ENCODE data around the gene WDFY4.

Gene WDFY4

GRCh38 chr10:48932831-48933664, 248.4 kb downstream of the WDFY4 start:
- DNase-seq (ENCODE audit: insufficient read length, low spot score) (no peak), FAIRE-seq (no peak)

- FAIRE-seq (no peak), DNase-seq (ENCODE audit: insufficient read length, low spot score) (no peak)
Measured at GRCh38 chr10:48934672-48935501, 250.2 kb downstream of the WDFY4 start.

- DNase-seq (ENCODE audit: insufficient read length, low spot score) = no peak
- no peak for FAIRE-seq
Measured at GRCh38 chr10:48935577-48935976, 250.9 kb downstream of the WDFY4 start.

GRCh38 chr10:48937796-48938195, 253.1 kb downstream of the WDFY4 start:
- FAIRE-seq (no peak), DNase-seq (ENCODE audit: insufficient read length, low spot score) (no peak)

- no peak for FAIRE-seq
- no peak for DNase-seq (ENCODE audit: insufficient read length, low spot score)
Measured at GRCh38 chr10:48938281-48938680, 253.6 kb downstream of the WDFY4 start.

GRCh38 chr10:48938990-48939536, 254.4 kb downstream of the WDFY4 start:
- FAIRE-seq = no peak
- no peak for DNase-seq (ENCODE audit: insufficient read length, low spot score)

- no peak for DNase-seq (ENCODE audit: insufficient read length, low spot score)
- no peak for FAIRE-seq
Measured at GRCh38 chr10:48939790-48940325, 255.2 kb downstream of the WDFY4 start, which contains the start of gene LRRC18. TSS of gene LRRC18 (minus strand) at chr10:48939840. CDS start at chr10:48914155, 25,685 bp downstream.

- DNase-seq (ENCODE audit: insufficient read length, low spot score) (no peak), FAIRE-seq (no peak)
Measured at GRCh38 chr10:48940372-48940771, 255.7 kb downstream of the WDFY4 start.

- no peak for FAIRE-seq
- DNase-seq (ENCODE audit: insufficient read length, low spot score) = no peak
Measured at GRCh38 chr10:48940958-48941357, 256.3 kb downstream of the WDFY4 start.

- FAIRE-seq (no peak), DNase-seq (ENCODE audit: insufficient read length, low spot score) (no peak)
Measured at GRCh38 chr10:48941427-48942075, 256.9 kb downstream of the WDFY4 start.

GRCh38 chr10:48943096-48943495, 258.4 kb downstream of the WDFY4 start:
- no peak for DNase-seq (ENCODE audit: insufficient read length, low spot score)
- no peak for FAIRE-seq

GRCh38 chr10:48944171-48944570, 259.5 kb downstream of the WDFY4 start:
- no peak for FAIRE-seq
- DNase-seq (ENCODE audit: insufficient read length, low spot score) = no peak

- DNase-seq (ENCODE audit: insufficient read length, low spot score) (no peak), FAIRE-seq (no peak)
Measured at GRCh38 chr10:48945441-48946130, 260.9 kb downstream of the WDFY4 start.

- DNase-seq (ENCODE audit: insufficient read length, low spot score) = no peak
- no peak for FAIRE-seq
Measured at GRCh38 chr10:48946332-48946731, 261.7 kb downstream of the WDFY4 start.

GRCh38 chr10:48946891-48947500, 262.3 kb downstream of the WDFY4 start:
- no peak for DNase-seq (ENCODE audit: insufficient read length, low spot score)
- no peak for FAIRE-seq

GRCh38 chr10:48947690-48948469, 263.2 kb downstream of the WDFY4 start:
- no peak for FAIRE-seq
- no peak for DNase-seq (ENCODE audit: insufficient read length, low spot score)

GRCh38 chr10:48948470-48949037, 263.9 kb downstream of the WDFY4 start:
- FAIRE-seq (no peak), DNase-seq (ENCODE audit: insufficient read length, low spot score) (no peak)

- FAIRE-seq (no peak), DNase-seq (ENCODE audit: insufficient read length, low spot score) (no peak)
Measured at GRCh38 chr10:48951707-48952106, 267.0 kb downstream of the WDFY4 start.

All from HTR-8/SVneo (cell line).